HG02970 (cell line): ENCODE measurements around the gene CPSF7.
A peak's percentile ranks its signal among the peaks of the same experiment; 100 is the strongest.
"Not testable (repeated sequence)": the region's sequence is repeated elsewhere in the genome, so short reads cannot be mapped to it uniquely, and the experiment has no call there.

Experiments
- ATAC-seq: cut with Tn5 transposase; IDR thresholded peaks from one replicate; pipeline ENCODE4 v1.9.1; 2021; ENCODE audit warnings: mild to moderate bottlenecking, moderate library complexity, moderate number of reproducible peaks; ENCODE audit not compliant: unreplicated experiment, low FRiP score

The CPSF7 gene

GRCh38 chr11:61429691-61430582 lies at the start of gene CPSF7, which contains the start of gene SDHAF2:
CPSF7 (minus strand) TSS chr11:61429975; CDS start chr11:61429235, 740 bp downstream.
SDHAF2 (plus strand) TSS chr11:61430124; CDS start chr11:61430147, 23 bp downstream.
- peak; percentile 90 for ATAC-seq

DNA sequence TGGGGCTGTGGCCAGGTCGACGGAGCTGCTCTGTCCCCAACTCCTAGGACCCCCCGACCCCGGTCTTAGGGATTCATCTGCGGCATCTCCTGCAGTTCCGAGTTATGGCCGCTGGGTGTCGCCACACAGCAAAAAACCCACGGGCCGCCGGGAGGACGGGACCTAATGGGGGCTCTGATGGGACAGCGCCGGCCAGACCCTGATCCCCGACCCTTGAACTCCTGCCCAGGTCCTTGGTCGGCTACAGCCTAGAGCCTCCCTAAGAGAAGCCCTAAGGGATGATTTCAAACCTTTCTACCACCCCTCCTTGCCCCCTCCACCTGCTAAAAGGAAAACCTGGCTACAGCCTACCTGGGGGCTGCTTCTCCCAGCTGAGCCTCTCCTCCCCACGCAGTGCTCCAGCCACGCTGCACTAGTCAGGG lies 48.0 kb upstream of the CPSF7 start:
- no peak for ATAC-seq

DNA sequence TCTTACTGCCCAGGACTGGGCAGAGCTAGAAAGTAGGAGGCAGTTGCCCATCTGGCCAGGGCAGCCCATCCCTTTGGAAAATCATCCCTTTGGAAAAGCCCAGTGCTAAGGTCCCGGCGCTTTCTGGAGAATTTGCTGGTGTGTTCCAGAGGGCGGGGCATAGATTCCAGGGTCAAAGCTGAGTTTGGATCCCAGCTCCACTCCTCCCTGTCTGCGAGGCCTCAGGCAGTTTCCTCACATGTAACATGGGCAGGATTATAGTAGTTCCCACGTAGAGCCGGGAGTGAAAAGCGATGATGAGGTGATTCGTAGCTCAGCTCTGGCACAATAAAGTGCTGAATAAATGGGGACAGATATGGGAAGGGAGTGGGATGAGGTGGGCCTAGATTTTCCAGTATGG lies 47.4 kb upstream of the CPSF7 start:
- no peak for ATAC-seq

DNA sequence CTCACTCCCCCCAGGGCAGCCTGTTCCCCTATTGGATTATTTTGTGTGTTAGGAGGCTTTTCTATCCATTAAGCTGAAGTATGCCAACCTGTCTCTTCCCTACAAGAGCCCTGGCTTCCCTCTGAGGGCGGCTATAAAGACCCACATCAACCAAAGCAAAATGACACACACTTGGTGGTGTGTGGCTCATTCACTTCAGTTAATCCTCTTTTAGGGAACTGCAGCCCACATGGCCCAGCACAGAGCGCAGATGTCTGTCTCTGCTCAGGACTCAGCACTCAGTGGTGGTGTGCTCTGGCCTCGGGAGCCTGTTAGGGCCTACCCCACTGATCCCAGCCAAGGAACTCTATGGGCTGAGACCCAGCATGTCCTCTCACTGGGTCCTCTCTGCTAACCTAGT lies 46.6 kb upstream of the CPSF7 start:
- ATAC-seq: no peak

GRCh38 chr11:61475433-61475832 lies 45.7 kb upstream of the CPSF7 start:
- ATAC-seq: no peak

DNA sequence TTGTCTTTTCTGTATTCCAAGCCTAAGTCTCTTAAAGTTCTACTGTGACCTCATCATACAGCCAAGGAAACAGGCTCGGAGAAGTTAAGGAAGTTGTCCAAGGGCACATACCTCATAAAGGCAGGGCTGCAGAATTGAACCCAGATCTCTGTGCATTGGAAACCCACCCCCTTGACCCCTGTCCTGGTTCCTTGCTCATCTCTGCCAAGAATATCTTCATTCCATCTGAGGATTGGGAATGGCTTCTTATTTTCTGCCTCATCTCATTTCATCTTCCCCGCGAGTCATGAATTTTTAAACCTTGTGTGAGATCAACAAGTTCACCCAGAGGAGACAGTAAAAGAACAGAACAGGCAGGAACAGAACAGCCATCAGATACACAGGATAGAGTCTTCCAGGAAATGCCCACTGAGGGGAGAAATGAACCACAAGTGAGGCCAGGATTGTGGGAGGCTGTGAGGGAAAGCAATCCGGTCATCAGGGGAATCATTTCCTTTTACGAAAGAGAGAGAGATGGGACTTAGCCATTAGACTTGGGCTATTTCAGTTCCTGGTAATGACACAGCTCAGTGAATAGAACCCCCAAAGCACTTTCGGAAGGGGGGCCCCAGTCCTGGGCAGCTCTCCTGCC lies 44.4 kb upstream of the CPSF7 start:
- ATAC-seq: no peak

DNA sequence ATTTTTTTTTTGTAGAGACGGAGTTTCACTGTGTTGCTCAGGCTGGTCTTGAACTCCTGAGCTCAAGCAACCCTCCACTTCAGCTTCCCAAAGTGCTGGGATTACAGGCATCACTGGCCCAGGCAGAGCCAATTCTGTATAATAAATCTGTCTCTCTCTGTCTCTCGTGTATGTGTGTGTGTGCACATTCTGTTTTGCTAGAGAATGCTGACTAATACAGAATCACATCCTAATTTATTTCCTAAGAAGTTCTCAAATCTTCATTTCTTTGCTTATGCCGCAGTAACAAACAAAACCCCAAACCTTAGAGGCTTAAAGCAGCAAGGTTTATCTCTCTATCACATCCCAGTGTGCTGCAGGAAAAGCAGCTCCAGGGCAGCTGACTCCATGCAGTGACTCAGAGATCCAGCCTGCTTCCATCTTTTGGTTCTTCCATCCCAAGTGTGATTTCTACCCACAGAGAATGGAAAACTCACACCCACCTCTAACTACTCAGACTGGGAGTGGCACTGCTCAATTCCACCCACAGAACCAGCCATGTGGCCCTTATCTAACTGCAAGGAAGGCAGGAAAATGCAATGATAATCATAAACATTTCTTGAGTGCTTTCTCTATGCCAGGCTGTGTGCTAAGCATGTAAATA lies 43.7 kb upstream of the CPSF7 start:
- ATAC-seq: no peak

GRCh38 chr11:61472868-61473267 lies 43.1 kb upstream of the CPSF7 start:
- no peak for ATAC-seq

GRCh38 chr11:61472282-61472681 lies 42.5 kb upstream of the CPSF7 start:
- no peak for ATAC-seq

- ATAC-seq: no peak
Measured at GRCh38 chr11:61468002-61468401, 38.2 kb upstream of the CPSF7 start.

DNA sequence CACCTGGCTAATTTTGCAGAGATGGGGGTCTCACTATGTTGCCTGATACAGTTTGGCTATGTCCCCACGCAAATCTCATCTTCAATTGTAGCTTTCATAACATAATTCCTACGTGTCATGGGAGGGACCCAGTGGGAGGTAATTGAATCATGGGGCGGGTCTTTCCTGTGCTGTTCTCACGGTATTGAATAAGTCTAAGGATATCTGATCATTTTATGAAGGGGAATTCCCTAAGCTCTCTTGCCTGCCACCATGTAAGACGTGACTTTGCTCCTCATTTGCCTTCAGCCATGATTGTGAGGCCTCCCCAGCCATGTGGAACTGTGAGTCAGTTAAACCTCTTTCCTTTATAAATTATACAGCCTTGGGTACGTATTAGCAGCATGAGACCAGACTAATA lies 37.8 kb upstream of the CPSF7 start:
- ATAC-seq: not testable (repeated sequence)

DNA sequence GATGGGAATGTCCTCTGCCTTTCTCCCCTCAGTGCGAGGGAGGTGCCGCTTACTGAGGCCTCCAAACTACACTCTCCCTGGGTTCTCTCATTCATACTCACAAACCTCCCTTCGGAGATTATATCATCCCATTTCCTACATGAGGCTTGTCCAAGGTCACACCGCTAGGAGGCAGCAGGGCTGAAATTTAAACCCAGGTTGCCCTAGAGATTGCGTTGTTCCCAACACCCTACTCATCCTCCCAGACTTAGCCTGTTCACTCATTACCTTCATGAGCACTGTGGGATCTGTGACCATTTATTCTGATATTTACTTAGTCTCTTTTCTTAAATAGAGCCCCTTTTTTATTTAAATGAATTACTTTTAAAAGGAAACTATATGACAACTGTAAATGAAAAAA lies 31.2 kb upstream of the CPSF7 start:
- ATAC-seq: no peak

GRCh38 chr11:61460474-61460881 lies 30.7 kb upstream of the CPSF7 start:
- ATAC-seq: no peak

DNA sequence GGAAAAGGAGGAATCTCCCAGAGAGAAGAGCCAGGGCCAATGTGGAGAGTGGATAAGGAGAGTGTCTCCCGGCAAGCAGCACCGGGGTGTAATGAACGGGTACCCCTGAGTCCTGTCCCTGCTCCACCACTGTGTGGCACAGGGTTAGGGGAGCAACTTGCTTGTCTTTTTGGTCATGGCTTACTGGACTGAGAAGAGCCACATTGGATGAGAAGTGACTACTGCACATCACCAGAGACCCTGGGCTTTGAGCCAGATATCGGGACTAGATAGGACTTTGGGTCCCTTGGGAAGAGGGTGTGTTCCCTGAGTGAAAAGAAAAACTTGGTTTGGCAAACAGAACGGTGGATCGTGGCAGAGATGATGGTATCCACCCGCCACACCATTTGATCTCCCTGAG lies 24.7 kb upstream of the CPSF7 start:
- no peak for ATAC-seq

DNA sequence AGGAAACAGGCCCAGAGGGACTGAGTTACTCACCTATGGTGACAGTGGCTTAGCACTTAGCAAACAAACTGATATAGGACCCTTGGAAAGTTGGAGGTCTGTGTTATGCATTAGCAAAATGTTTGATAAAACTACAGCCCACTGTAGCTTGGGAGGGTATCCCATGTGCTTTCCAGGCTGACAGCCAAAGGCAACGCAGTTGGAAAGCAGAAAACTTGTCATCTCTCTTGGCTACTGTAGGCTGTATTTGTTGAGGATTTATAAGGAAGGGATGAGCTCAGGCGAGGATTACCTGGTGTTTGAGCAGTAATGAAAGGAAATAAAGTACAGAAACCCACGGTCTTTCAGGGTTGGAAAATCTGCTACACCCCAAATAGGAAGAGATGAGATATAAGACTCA lies 23.9 kb upstream of the CPSF7 start:
- ATAC-seq: no peak

- ATAC-seq: no peak
Measured at GRCh38 chr11:61452825-61453224, 23.1 kb upstream of the CPSF7 start.

DNA sequence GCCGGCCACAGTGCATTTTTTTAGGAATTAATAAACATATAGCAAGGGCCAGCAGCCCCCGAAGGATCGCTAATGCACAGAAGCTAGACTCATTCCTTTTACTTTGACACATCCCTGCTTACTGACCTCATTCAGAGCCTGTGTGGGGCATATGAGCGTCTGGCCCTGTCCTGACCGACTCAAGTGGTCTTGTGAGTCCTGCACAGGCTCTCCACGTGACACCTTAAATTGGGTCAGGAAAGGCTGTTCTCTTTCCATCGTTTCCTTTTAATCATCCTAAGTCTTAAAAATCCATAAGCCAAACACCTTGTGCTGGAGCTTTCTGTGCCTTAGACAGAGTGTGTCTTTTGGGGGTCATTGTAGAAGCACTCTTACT lies 18.8 kb upstream of the CPSF7 start:
- no peak for ATAC-seq

- no peak for ATAC-seq
Measured at GRCh38 chr11:61447601-61448551, 18.1 kb upstream of the CPSF7 start.

- ATAC-seq: no peak
Measured at GRCh38 chr11:61446211-61446651, 16.5 kb upstream of the CPSF7 start.

DNA sequence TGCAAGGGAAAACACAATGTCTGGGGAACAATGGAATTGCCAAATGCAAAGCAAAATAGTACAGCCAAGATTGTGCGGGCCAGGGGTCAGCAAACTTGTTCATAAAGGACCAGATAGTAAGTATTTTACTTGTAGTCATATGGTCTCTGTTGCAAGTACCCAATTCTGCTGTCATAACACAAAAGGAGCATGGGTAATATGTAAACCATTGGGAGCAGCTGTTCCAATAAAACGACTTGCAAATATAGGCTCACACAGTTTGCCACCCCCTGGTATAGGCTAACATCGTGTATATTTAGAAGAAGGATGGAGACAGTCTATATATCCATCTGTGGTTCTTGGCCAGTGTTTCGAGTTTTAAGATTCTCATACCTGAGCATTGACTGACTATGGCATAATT lies 15.7 kb upstream of the CPSF7 start:
- ATAC-seq: no peak
